Inflammatory macrophage treated with lipopolysaccharide for 1 hour (primary cell): Measurements from ENCODE around the gene CD82.

Experiments
- DNase-seq, 2 donors: peaks; one replicate each; pipeline ENCODE4 v3.0.0-alpha.2; 2020 to 2022

The CD82 gene, protein sequence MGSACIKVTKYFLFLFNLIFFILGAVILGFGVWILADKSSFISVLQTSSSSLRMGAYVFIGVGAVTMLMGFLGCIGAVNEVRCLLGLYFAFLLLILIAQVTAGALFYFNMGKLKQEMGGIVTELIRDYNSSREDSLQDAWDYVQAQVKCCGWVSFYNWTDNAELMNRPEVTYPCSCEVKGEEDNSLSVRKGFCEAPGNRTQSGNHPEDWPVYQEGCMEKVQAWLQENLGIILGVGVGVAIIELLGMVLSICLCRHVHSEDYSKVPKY

DNA sequence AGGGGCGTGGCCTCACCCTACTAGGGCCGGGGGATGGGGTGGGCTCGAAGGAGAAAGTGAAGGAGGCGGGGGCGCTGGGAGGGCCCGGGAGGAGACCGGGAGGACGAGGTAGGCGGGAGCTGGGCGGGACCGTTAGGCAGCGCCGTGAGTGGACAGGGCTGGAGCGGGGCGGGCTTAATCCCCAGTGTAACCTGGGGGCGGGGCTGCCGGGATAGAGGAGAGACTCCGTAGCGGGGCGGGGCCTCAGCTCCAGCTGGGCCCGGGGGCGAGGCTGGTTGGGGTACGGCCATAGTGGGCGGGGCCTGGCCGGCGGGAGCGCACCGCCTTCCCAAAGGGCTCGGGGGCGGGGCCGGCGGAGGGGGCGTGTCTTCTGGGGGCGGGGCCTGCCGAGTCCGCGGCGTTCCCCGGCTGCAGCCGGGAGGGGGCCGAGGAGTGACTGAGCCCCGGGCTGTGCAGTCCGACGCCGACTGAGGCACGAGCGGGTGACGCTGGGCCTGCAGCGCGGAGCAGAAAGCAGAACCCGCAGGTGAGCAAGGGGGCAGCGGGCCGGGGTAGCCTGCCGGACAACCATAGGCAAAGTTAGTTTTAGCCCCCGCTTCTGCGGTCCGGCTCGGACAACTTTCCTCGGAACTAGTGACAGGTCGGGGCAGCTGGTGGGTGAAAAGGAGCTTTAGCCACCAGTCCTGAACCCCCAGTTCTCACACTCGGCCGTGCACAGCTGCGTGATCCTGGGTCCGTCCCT lies at the start of gene CD82:
Gene CD82, plus strand, starts transcription at position 453 of the 742 bp plus-strand sequence. CDS start 29,000 bp downstream, outside the sequence.
- DNase-seq = peak; percentile 99 to 100

DNA sequence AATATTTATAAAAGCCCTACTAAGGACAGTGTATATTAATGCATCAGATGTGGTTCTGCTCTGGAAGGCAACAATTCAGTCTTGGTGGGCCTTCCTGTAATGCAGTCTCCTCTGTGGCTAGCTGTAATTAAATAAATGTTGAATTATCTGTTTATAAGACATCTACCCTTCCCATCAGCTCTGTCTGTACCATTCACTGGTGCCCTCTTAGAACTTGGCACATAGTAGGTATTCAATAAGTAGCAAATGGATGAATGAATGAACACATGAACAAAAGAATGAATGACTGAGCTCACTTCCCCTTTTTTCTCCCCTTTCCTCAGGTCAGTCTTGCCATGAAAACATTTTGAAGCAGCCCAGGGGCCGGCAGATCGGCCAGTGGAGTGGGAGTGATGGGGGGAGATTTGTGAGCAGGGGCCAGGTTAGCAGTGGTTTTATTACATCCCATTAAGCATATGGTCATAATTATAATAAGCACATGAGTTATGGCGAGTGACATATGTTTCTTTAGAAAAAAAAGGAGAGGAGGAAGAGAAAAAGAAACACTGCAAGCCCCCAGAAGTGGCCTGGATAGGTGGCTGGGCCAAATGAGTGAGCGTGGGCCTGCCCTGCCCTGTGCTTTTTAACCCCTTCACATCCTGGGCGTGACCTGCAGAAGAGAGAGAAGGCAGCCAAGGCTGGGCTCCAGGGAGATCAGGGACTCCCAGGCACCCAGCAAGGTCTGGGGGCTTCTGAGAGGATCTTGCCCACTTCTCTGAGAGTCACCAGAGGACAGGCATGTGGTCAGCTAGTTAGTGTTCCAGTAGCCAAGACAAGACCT lies 48.6 kb upstream of the CD82 start:
- DNase-seq = no peak

DNA sequence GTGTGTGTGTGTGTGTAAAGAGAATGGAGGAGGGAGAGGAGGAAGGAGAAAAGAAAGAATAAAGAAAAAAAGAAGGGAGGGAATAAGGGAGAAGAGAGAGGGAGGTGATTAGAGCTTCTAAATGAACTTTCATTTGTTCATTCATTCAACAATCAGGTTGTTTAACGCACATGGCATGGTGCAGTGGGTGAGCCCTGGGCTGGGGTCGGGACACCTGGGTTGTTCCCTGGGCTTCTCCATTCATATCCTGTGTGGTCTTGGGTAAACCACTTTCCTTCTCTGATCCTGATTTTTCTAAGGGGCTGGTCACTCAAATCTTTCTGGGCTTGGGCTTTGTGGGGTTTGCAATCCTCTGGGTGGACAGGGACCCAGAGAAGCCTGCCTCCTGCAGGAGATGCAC lies 47.9 kb upstream of the CD82 start:
- DNase-seq = no peak

DNA sequence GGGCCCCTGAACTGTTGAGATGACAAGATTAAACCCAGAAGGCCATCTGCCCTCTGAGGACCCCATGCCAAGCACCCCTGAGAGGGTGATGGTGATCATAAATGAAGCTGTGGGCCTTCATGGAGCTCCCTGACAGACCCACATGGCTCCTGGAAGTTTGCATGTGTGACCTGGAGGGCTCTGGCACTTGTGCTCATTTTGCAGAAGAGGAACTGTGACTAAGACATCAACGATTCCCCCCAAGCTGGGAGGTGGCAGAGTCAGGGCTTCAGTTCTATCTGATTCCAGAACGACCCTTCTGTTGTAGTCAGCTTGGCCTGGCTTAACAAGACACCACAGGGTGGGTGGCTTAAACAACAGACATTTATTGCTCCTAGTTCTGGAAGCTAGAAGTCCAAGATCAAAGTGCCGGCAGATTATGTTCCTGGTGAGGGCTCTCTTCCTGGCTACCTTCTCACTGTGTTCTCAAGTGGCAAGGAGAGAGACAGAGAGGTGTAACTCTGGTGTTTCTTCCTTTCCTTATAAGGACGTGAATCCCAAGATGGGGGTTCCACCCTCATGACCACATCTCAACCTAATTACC lies 46.4 kb upstream of the CD82 start:
- no peak for DNase-seq

DNA sequence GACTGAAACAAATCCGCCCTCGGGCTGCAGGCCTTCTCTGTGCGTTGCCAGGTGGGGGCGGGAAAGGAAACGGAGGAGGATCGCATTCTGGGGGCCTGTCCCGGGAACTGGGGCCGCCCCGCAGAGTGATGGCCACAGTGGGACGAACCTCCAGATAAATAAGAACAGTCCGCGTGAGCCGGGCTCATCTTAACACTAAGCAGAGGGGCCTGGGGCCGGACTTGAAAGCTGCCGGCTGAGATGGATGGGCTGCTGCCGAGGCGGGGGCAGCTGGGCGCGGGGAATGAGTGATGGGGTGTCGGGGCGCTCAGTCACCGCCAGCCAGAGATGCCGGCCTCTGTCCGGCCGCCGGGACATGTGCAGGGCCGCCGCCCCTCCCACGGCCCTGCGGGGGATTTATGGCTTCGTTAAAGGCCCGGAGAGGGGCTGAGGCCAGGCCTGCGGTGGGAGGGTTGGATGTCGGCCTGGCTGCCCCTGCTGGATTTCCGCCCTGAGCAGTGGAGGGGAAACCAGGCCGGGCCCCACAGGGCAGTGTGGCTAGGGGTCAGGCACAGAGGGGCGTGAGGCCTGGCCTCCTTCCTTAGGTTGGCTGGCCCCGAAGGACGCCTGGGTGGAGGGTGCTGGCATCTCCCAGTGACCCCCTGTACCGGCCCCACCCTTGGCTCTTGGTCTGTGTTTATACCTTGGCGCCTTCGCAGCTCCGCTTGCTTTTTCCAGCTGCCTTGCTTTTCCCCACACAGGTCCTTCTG lies 45.3 kb upstream of the CD82 start:
- DNase-seq = no peak

DNA sequence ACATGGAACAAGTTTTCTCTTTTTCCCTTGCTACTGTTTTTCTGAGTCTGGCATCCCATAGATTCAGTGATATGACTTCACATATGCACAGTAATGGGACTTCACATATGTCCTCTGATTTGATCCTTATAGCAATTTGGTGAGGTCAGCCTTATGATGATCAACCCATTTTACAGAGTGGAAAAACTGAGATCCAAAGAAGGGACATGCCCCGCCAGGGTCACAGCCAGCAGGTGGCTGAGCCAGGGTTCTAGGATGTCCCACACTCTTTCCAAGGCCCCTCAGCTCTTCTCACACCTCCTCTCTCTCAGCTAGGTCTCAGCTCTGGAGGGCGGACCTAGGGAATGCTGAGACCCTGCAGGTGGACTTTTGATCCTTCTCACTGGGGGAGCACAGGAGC lies 44.3 kb upstream of the CD82 start:
- no peak for DNase-seq

DNA sequence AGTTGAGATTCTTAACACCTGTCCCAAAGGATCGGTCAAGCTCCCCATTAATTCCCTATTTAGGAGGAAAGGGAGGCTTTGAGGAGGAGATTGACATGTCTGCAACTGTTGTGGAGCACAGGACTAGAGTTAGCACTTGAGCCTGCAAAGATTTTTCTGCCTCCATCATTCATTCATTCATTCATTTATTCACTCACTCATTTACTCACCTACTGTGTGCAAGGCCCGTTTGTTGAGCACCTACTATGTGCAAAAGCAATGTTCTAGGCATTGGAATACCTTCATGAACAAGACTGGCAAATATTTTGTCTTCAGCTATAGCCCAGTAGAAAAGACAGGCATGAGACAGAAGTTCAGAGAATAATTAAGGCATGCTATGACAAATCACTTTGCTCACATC lies 43.2 kb upstream of the CD82 start:
- no peak for DNase-seq

DNA sequence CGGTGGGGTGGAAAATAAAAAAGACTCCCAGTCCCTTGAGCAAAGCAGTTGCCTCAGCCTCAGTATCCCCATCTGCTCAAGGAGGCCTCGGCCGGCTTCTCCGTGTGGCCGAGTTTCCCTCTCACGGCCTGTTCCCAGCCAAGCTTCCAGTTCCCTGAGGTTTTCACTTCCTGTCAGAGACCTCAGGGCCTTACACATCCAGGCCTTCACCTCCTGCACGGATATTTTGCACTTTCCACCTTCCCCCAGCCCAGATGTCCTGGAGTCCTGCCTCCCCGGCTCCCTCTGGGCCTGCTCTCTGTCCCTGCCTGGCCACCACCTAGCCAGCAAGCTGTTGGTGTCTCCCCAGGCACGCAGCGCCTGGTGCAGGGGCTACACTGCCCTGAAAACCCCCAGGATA lies 41.1 kb upstream of the CD82 start:
- DNase-seq = no peak

DNA sequence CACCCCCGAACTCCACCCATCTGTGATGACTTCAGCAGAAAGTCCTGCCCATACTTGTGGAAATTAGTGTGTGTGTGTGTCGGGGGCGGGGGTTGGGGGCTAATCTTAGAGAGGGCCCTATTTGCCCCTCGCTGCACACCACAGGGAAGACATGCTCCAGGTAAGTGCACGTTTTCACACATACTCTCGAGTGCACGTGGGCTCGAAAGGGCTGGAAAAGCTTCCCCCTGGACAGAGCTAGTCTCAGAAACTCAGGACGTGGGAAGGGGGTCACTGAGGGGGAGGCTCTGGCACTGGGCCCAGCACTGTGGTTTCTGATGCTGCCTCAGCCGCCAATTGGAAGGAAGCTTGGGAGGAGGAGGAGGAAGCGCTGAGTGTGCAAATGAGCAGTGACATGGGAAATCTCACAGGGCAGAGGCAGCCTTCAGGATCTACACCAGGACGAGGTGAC lies 40.7 kb upstream of the CD82 start:
- peak; percentile 41 to 55 for DNase-seq

DNA sequence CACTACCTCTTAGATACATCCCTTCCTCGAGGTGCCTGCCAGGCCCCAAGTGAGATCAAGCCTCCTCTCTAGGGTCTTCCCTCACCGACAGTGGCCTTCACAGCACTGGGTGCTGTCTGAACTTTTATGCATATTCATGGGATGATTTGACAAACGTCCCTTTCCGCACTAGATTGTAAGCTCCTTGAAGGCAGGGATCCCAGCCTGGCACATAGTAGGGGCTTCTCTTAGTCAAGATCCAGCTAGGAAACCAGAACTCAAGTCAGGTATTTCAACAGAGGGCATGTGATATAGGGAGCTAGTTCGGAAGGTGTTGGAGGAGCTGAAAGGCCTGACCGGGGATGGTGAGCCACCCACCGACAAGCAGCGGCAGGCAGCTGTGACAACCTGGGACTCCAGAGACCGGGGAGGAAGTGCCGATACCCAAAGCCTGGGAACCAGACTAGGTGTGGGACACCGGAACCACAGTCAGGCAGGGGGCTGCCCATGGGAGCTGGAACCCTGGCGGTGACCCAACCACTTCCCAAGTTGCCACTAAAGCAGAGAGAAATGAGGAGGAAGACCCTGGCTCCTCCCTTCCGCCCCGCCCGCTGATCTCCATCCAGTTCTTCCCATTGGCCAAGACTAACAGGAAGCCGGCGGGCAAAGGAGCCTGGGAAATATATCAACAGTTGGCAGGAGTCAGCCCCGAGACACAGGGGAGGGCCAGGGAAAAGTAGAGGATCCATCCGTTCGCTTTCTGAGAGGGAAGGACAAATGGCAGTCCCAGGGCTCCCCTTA lies 39.8 kb upstream of the CD82 start:
- DNase-seq = no peak

DNA sequence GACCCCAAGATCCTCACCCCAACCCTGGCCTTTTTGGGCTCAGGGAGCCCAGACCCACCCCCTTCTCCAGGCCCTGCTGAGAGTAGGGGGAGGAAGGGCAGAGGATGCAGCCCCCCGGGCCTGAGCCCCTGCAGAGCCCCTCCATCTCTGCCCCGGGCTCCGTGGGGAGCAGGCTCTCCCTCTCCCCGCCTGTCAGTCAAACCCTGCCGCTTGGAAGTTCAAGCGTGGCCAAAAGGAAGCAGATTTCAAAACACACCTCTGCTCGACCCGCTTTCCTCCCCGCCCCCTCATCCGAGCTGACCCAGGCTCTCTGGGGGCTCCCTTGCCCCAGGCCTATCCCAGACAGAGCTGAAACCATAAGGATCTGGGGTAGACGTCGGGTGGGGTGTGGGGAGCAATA lies 39.0 kb upstream of the CD82 start:
- no peak for DNase-seq

DNA sequence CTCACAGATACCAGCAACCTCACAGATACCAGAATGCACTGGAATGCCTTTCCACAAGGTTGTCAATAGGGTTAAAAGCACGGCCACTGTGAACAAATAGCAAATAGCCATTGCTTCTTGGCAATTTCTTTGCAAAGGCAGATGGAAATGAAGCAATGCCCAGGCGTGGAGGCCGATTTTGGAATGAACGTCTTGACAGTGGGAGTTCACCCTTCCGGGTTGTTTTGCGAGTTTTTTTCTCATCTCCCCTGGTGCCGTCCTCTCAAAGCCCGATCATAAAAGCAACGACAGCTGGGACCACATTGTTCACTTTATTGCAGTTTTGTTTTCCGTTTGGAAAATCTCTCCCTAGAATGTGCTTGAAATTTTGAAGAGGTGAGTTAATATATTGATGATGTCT lies 38.0 kb upstream of the CD82 start:
- no peak for DNase-seq

DNA sequence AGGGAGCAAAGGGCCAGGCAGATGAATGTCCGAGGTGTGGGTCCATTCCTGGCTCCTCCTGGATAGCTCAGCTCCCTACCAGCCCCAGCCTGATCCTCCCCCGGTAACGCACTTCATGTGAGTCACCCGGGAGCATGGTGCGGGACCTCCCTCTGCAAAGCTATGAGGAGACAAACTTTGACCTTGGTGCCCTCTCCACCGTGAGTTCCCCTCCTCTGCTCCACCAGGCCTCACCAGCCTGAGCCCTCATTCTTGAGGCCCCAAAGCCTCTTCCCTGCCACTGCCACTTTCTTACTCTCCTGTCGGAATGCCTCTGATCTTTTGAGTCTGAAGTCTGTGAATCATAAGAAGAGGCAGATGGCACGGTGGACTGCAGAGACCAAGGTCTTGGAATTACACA lies 37.4 kb upstream of the CD82 start:
- peak in 1 of 2 donors; percentile 13 for DNase-seq

DNA sequence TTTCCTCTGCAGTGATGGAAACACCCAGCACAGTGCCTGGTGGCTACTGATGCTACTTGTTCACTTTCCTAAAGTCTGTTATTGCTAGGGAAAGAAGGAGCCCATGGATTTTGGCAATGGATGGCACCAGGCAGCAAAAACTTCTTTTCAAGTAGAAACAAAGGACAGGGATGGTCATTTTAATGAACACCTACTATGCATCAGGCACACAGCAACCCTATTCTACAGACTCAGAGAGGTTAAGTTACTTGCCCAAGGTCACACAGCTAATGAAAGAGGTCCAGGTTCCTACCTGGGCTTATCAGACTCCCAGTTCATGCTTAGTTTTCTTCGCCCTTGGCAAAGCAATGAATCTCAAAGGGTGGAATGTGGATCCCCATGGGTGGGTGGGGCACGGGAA lies 36.9 kb upstream of the CD82 start:
- no peak for DNase-seq

DNA sequence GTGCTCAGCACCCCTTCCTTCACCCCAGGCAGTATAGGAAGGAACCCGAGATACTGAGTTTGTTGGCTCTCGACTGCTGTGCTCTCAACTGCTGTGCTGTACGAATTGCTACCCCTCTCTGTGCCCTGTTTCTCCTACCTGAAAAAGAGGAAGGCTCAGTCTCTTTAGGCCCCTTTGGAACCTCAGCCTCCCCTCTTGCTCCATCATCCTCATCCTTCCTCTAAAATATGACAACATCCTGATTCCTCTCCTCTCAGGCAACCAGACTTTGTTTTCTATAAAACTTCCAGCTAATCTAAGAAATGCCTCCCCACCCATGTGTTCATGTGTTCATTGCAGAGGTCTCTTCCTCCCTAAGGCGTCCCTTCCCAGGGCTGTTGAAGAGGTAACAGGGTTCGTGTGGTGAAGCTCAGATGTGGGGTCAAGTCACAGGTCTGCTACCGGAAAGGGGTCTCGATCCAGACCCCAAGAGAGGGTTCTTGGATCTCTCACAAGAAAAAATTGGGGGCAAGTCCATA lies 35.5 kb upstream of the CD82 start:
- DNase-seq = peak; percentile 44 to 56

DNA sequence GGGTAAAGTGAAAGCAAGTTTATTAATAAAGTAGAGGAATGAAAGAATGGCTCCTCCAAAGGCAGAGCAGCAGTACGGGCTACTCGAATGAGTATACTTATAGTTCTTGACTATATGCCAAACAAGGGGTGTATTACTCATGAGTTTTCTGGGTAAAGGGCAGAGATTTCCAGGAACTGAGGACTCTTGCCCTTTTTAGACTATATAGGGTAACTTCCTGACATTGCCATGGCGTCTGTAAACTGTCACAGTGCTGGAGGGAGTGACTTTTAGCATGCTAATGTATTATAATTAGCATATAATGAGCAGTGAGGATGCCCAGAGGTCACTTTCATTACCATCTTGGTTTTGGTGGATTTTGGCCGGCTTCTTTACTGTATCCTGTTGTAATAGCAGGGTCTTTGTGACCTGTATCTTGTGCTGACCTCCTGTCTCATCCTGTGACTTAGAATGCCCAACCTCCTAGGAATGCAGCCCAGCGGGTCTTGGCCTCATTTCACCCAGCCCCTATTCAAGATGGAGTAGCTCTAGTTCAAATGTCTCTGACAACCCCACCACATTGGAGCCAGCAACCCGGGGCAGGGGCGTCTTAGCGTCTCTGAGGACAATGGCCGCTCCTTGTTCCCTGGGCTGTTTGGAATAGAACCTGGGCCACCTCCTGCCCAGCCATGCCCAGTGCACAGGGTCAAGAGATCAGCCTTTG lies 34.9 kb upstream of the CD82 start:
- peak; percentile 79 to 97 for DNase-seq

DNA sequence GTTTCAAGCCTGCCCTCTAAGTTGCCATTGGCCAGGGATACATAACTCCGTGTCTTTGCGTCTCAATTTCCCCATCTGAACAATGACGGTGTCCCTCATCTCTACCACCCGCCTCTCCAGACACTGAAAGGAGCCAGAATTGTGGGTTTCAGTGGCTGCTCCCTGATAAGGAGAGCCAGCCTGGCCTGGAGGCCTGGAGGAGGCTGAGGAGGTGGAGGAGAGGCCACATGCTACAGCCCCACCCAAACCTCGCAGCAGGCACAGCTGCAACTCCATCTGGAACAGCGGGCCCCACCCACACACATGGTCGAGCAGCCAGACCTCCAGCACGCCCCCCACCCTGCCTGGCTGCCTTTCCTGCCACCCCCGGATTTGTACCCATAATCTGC lies 34.4 kb upstream of the CD82 start:
- DNase-seq = no peak

DNA sequence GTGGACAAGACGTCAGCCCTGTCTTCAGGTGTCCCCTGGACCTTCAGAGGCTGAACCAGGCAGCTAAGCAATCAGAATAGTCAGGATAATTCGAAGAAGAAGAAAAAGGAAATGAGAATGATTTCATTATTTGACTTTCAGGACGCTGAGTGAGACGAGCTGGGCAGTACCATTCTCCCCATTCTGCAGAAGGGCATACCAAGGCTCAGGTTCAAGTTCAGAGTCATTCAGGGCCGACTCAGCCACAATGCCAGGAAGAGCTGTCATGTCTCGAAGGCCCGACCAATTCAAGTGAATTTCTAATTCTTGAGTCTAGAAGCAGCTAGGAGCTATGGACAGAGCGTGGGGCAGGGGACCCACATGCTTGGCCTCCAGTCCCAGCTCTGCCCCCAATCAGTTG lies 33.8 kb upstream of the CD82 start:
- DNase-seq = no peak

DNA sequence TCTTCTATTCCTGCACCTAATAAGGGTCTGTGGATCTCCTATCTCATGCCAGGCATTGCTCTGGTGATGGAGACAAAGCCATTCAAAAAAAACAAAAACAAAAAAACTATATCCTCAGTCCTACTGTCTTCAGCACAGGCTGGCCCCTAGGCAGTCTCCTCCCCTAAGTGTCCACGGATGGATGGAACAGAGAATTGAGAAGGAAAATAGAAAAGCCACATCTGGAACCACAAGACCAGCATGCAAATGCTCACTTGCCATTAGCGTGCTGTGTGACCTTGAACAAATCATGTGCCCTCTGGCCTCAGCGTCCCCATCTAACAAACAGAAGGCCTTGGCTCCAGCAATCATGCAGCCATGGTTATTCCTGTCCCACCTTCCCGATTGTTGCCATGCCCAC lies 32.7 kb upstream of the CD82 start:
- no peak for DNase-seq

DNA sequence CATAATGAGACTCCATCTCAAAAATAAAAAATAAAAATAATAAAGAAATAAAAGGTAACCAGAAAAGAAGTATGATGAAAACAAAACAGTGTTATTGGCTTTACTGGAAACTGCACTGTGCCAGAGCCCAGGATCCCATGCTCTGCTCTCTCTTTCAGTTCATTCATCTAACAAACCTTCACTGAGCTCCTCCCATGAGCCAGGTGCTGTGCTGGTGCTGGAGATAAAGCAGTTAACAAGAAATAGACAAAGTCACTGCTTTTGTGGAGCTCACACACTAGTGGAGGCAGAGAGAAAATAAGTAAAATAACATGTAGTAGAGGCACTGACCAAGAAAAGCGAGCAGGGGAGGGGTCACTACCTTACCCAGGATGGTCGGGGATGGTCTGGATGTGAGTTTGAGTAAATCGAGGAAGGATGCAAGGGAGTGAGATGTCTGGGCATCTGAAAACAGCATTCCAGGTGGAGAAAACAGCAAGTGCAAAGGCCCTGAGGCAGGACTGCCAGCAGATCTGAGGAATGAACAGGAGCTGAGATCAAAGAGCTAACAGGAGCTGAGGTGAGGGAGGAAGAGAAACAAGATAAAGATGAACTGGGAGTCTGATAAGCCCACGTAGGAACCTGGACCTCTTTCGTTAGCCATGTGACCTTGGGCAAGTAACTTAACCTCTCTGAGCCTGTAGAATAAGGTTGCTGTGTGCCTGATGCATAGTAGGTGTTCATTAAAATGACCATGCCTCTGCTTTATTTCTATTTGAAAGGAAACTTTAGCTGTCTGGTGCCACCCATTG lies 31.3 kb upstream of the CD82 start:
- DNase-seq = no peak
